ENCODE results near the gene PPT2. TPM values are rescaled to one million over a fixed set of nuclear protein-coding genes. Genes with fewer than 3 reads are reported as not detected.

The PPT2 gene
- total RNA-seq, 4 donors from 2014 or later = 19.0 to 35.1 (median 28.9) TPM

DNA sequence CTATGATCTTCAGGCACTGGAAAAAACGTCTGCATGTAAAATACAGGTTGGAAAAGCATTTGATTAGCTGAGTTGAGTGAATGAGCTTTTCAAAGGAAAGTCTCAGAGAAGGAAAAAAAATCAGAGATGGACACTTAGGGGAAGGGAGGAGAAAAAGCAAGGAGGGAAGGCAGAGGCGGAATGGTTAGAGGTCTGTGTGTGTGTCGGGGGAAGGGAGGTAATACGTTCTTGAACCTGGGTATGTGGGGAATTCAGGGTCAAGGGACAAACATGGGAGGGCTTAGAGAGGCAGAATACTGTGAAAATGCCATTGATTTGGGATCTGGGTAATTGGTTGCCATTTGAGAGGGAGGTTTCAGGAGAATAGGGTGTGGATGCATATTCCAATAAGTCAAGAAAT lies 7.3 kb upstream of the PPT2 start:
- no peaks in the 10 kb centered on the region for H3K4me1 ChIP-seq
- no peak overlapping the region for H3K27ac ChIP-seq
- H3K36me3 ChIP-seq = no peaks in the 10 kb centered on the region
- no peaks in the 10 kb centered on the region for H3K9me3 ChIP-seq
- intact Hi-C loops (cut with DNase I; ENCODE audit: low total_unique reads) = no loop called here
- no peak for DNase-seq
- TF ChIP-seq POLR2A (IDR thresholded peaks at IDR 0.05) = no peak
- TF ChIP-seq, protein P1, sequence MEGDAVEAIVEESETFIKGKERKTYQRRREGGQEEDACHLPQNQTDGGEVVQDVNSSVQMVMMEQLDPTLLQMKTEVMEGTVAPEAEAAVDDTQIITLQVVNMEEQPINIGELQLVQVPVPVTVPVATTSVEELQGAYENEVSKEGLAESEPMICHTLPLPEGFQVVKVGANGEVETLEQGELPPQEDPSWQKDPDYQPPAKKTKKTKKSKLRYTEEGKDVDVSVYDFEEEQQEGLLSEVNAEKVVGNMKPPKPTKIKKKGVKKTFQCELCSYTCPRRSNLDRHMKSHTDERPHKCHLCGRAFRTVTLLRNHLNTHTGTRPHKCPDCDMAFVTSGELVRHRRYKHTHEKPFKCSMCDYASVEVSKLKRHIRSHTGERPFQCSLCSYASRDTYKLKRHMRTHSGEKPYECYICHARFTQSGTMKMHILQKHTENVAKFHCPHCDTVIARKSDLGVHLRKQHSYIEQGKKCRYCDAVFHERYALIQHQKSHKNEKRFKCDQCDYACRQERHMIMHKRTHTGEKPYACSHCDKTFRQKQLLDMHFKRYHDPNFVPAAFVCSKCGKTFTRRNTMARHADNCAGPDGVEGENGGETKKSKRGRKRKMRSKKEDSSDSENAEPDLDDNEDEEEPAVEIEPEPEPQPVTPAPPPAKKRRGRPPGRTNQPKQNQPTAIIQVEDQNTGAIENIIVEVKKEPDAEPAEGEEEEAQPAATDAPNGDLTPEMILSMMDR (IDR thresholded peaks at IDR 0.05) = no peak
- H3K27me3 ChIP-seq = no peaks in the 10 kb centered on the region
- H3K4me3 ChIP-seq = no peak overlapping the region

DNA sequence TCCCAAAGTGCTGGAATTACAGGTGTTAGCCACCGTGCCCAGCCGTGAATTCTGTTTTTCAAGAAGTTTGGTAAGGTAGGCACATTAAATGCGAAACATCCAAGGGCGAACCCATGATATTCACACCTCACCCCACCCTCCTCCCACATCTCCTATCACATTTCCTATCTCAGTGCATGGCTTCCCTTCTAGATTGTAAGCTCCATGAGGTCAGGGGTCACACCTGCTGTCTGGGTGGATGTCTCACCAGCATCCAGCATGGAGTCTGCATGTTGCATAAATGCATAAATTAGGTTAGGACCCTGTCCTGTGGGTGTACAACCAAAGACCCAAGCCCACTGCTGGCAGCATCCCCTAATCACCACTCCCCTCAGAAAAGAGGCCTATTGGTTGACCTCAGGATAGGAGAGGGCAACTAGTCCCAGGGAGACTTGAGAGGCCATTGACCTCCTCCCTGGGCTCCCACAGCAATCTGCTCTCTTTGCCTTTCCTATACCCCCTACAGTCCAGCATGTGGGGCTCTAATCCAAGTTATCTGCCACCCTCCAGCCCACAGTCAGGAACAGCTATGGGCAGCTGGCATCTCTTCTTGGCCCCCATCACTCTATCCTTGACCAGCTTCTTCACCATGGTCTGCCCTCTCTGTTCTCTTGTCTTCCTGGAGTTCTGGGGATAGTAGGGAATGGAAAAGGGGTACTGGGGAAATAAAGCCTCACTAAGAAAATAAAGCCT lies 6.4 kb upstream of the PPT2 start:
- intact Hi-C loops (cut with DNase I; ENCODE audit: low total_unique reads) = no loop called here

DNA sequence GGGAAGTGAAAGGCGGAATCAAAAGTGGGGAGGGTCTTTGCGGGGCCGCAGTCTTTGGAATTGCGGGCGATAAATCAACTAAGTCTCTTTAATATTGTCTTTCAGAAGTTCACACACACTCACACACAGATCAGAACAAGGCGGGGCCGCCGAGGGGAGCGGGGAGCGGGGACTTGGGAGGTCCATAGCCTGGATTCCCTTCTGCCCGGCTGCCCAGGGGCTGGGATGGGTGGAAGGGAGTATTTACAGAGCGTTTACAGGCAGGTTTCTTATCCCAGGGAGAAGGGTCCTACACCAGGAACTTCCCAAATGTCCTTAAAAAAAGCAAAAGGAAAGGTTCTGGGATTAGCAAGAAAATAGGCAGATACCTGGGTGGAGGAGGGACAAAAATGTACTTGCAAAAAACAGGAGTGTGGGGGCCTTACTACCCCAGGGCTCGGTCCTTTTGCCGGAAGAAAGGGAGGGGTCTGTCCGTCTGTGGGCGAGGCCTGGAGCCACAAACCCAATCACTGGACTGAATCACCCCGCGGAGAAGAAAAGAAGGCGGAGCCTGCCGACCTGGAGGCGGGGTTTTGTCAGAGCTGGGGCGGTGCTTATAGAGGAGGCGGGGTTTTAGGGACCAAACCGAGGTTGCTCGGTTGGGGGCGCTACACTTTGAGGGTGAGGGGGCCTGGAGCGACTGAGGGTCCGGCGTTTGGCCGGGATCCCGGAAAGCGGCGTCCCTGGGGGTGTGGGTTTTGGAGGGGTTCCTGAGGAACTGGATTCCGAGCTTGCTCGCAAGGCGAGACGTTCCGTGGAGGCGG lies 5.5 kb upstream of the PPT2 start:
- H3K4me3 ChIP-seq = no peak overlapping the region
- no peak overlapping the region for H3K27ac ChIP-seq
- H3K27me3 ChIP-seq = no peaks in the 10 kb centered on the region
- no peak for DNase-seq
- intact Hi-C loops (cut with DNase I; ENCODE audit: low total_unique reads) = no loop called here
- H3K36me3 ChIP-seq = no peaks in the 10 kb centered on the region
- H3K4me1 ChIP-seq = peaks cover 5 to 9% of the 10 kb centered on the region in 2 donors
- TF ChIP-seq, protein P1 (IDR thresholded peaks at IDR 0.05) = no peak
- no peak for TF ChIP-seq POLR2A (IDR thresholded peaks at IDR 0.05)
- H3K9me3 ChIP-seq = no peaks in the 10 kb centered on the region

More for the DNA sequence above, 6.4 kb upstream of the PPT2 start:
- H3K36me3 ChIP-seq = no peaks in the 10 kb centered on the region
- TF ChIP-seq POLR2A (IDR thresholded peaks at IDR 0.05) = no peak
- TF ChIP-seq, protein P1 (IDR thresholded peaks at IDR 0.05) = no peak
- H3K4me1 ChIP-seq = peaks cover 4 to 6% of the 10 kb centered on the region in 2 donors
- H3K4me3 ChIP-seq = no peak overlapping the region
- no peaks in the 10 kb centered on the region for H3K9me3 ChIP-seq
- no peak overlapping the region for H3K27ac ChIP-seq
- H3K27me3 ChIP-seq = no peaks in the 10 kb centered on the region
- DNase-seq = no peak

GRCh38 chr6:32149092-32149755 lies 4.7 kb upstream of the PPT2 start:
- H3K4me3 ChIP-seq = no peak overlapping the region
- intact Hi-C loops (cut with DNase I; ENCODE audit: low total_unique reads) = no loop called here
- H3K27ac ChIP-seq = no peak overlapping the region
- TF ChIP-seq, protein P1 (IDR thresholded peaks at IDR 0.05) = no peak
- TF ChIP-seq POLR2A (IDR thresholded peaks at IDR 0.05) = no peak
- DNase-seq = no peak
- no peaks in the 10 kb centered on the region for H3K27me3 ChIP-seq
- H3K36me3 ChIP-seq = no peaks in the 10 kb centered on the region
- H3K9me3 ChIP-seq = no peaks in the 10 kb centered on the region
- H3K4me1 ChIP-seq = peaks cover 5 to 9% of the 10 kb centered on the region in 2 donors

Data from uterus (tissue), 4 donors.